CD14-positive monocyte (primary cell): ENCODE measurements around the gene ACLY. TPM values are rescaled to one million over a fixed set of nuclear protein-coding genes. Genes with fewer than 3 reads are reported as not detected.

Experiments
- DNase-seq, 3 donors: peaks; one replicate each; pipeline ENCODE4 v3.0.0-alpha.2; 2011 to 2022
- H2AFZ ChIP-seq: 2 replicates; pipeline ENCODE4 v1.6.0; 2012; ENCODE audit warnings: mild to moderate bottlenecking, low read depth, low read length, inconsistent platforms; ENCODE audit not compliant: insufficient read depth, poor library complexity, severe bottlenecking
- H3K27ac ChIP-seq, 2 donors: 1 replicate in 1 of 2; 2 replicates in 1 of 2; pipeline ENCODE4 v1.5.1; 2012 to 2013; ENCODE audit warnings: low read length in 2 of 2, control low read depth in 1 of 2, inconsistent platforms in 1 of 2, low read depth in 1 of 2, mild to moderate bottlenecking in 1 of 2
- H3K27me3 ChIP-seq, 2 donors: one replicate each; pipeline versions ENCODE4 v1.6.0 to v1.6.1; 2011 to 2013; ENCODE audit warnings: low read length in 2 of 2; ENCODE audit not compliant: control insufficient read depth in 2 of 2, insufficient read depth in 2 of 2
- H3K36me3 ChIP-seq, 2 donors: replicated peaks in 1 of 2; 1 replicate in 1 of 2; 2 replicates in 1 of 2; pipeline versions ENCODE4 v1.5.1 to v1.6.1; 2012 to 2013; ENCODE audit warnings: low read length in 2 of 2, control low read depth in 1 of 2, inconsistent platforms in 1 of 2, mild to moderate bottlenecking in 1 of 2; ENCODE audit not compliant: insufficient read depth in 2 of 2, control insufficient read depth in 1 of 2
- H3K4me1 ChIP-seq, 2 donors: 1 replicate in 1 of 2; 2 replicates in 1 of 2; pipeline versions ENCODE4 v1.5.1 to v1.6.1; 2012 to 2013; ENCODE audit warnings: low read length in 2 of 2, control low read depth in 1 of 2, inconsistent platforms in 1 of 2, mild to moderate bottlenecking in 1 of 2, moderate library complexity in 1 of 2; ENCODE audit not compliant: insufficient read depth in 2 of 2, control insufficient read depth in 1 of 2
- H3K4me2 ChIP-seq: replicated peaks from 2 replicates; pipeline ENCODE3; 2012; ENCODE audit warnings: low read length, moderate library complexity, mild to moderate bottlenecking; ENCODE audit not compliant: poor library complexity, severe bottlenecking; ENCODE audit errors: extremely low read depth
- H3K4me3 ChIP-seq, 3 experiments: fragments of 200-600 bp in 1 of 3; sonication (generic) in 1 of 3; replicated peaks in 1 of 3; 1 replicate in 2 of 3; 2 replicates in 1 of 3; pipeline ENCODE4 v1.5.1; 2011 to 2013; ENCODE audit warnings: low read length in 3 of 3, mild to moderate bottlenecking in 3 of 3, control low read depth in 2 of 3, low read depth in 2 of 3, inconsistent platforms in 1 of 3, moderate library complexity in 1 of 3
- H3K79me2 ChIP-seq: 2 replicates; pipeline ENCODE4 v1.6.0; 2012; ENCODE audit warnings: mild to moderate bottlenecking, control low read depth, inconsistent platforms, low read length, moderate library complexity; ENCODE audit not compliant: insufficient read depth
- H3K9ac ChIP-seq: 2 replicates; pipeline ENCODE4 v1.6.0; 2017; ENCODE audit warnings: low read length, mild to moderate bottlenecking; ENCODE audit not compliant: insufficient read depth, poor library complexity, severe bottlenecking
- H3K9me3 ChIP-seq, 2 donors: replicated peaks in 1 of 2; 1 replicate in 1 of 2; 2 replicates in 1 of 2; pipeline versions ENCODE4 v1.5.1 to v1.6.1; 2012 to 2013; ENCODE audit warnings: low read length in 2 of 2, control low read depth in 1 of 2; ENCODE audit not compliant: control insufficient read depth in 1 of 2, insufficient read depth in 1 of 2
- H4K20me1 ChIP-seq: 2 replicates; pipeline ENCODE4 v1.6.0; 2012; ENCODE audit warnings: mild to moderate bottlenecking, low read length, control low read depth, moderate library complexity; ENCODE audit not compliant: insufficient read depth
- H3K27ac Mint-ChIP-seq, 7 donors: one replicate each; pipeline ENCODE4 v1.8.0; 2020; ENCODE audit warnings: mild to moderate bottlenecking in 7 of 7, mixed read lengths in 7 of 7, moderate library complexity in 6 of 7, inconsistent platforms in 2 of 7
- H3K27me3 Mint-ChIP-seq, 3 donors: one replicate each; pipeline ENCODE4 v1.8.0; 2021 to 2022; ENCODE audit warnings: low read depth in 3 of 3, mild to moderate bottlenecking in 3 of 3, mixed read lengths in 3 of 3, moderate library complexity in 3 of 3, inconsistent platforms in 1 of 3
- H3K36me3 Mint-ChIP-seq, 2 donors: one replicate each; pipeline ENCODE4 v1.8.0; 2020; ENCODE audit warnings: mixed read lengths in 2 of 2, inconsistent platforms in 1 of 2, mild to moderate bottlenecking in 1 of 2
- H3K4me1 Mint-ChIP-seq: one replicate; pipeline ENCODE4 v1.8.0; 2020; ENCODE audit warnings: mild to moderate bottlenecking, mixed read lengths
- H3K4me3 Mint-ChIP-seq, 2 donors: one replicate each; pipeline ENCODE4 v1.8.0; 2020; ENCODE audit warnings: mild to moderate bottlenecking in 2 of 2, mixed read lengths in 2 of 2, moderate library complexity in 1 of 2
- H3K9me3 Mint-ChIP-seq, 7 donors: one replicate each; pipeline ENCODE4 v1.8.0; 2020 to 2022; ENCODE audit warnings: mixed read lengths in 7 of 7, mild to moderate bottlenecking in 6 of 7, moderate library complexity in 6 of 7, inconsistent platforms in 2 of 7
- CTCF ChIP-seq: fragments of 200-600 bp; IDR thresholded peaks from one replicate; pipeline ENCODE4 v1.8.0; 2022; ENCODE audit warnings: antibody characterized with exemption, mild to moderate bottlenecking
- WGBS: methylation state at CpG from one replicate; pipeline ENCODE4 v1.1.5; 2013; ENCODE audit warnings: missing lambda C conversion rate; ENCODE audit not compliant: insufficient coverage; 5-methylcytosine and 5-hydroxymethylcytosine counted together
- intact Hi-C, 2 donors: fragments of 100-400 bp; cut with micrococcal nuclease; formaldehyde crosslinking; loops; one replicate each; pipeline versions ENCODE4 v1.15.0 to v1.15.1; 2023
- polyA plus RNA-seq, 3 donors: library from polyadenylated mRNA; depleted of rRNA in 1 of 3; unstranded in 2 of 3; stranded (reverse) in 1 of 3; fragments of 300-500 nt in 2 of 3; fragments of >200 nt in 1 of 3; fragmentation: Illumina TruSeq in 2 of 3; gene quantifications; 1 replicate in 2 of 3; 2 replicates in 1 of 3; pipeline ENCODE4 v1.2.3, GENCODE V29; 2012 to 2021

The ACLY gene
- polyA plus RNA-seq, 3 donors, result 41.0 to 48.3 (median 45.1) TPM

GRCh38 chr17:41825175-41825845 is 93.4 kb downstream of the ACLY start:
- H4K20me1 ChIP-seq, result no peaks in the 10 kb centered on the region
- peaks cover 0 to 3% (median 1%) of the 10 kb centered on the region in 3 donors for H3K27me3 Mint-ChIP-seq
- no peak overlapping the region for H3K4me3 Mint-ChIP-seq
- no peaks in the 10 kb centered on the region for H3K4me1 Mint-ChIP-seq
- H3K36me3 Mint-ChIP-seq, result peaks cover 5 to 8% of the 10 kb centered on the region in 2 donors
- no peaks in the 10 kb centered on the region for H3K4me1 ChIP-seq
- H3K36me3 ChIP-seq, result peaks cover 6 to 9% of the 10 kb centered on the region in 2 donors
- H3K27me3 ChIP-seq, result no peaks in the 10 kb centered on the region
- H2AFZ ChIP-seq, result no peak overlapping the region
- H3K4me3 ChIP-seq, result no peak overlapping the region
- 97% methylated on average over 19 of the region's 19 CpGs for WGBS
- peaks cover 0 to 2% (median 0%) of the 10 kb centered on the region in 7 donors for H3K9me3 Mint-ChIP-seq
- TF ChIP-seq CTCF, result no peak
- no peak overlapping the region for H3K27ac ChIP-seq
- H3K4me2 ChIP-seq, result no peak overlapping the region
- no peak for DNase-seq
- no peaks in the 10 kb centered on the region for H3K9me3 ChIP-seq
- intact Hi-C loops, result no loop called here
- no peak overlapping the region for H3K27ac Mint-ChIP-seq
- no peaks in the 10 kb centered on the region for H3K79me2 ChIP-seq
- H3K9ac ChIP-seq, result no peak overlapping the region

- intact Hi-C loops, result no loop called here
- WGBS, result 93% methylated on average over 3 of the region's 7 CpGs
- no peaks in the 10 kb centered on the region for H3K79me2 ChIP-seq
- no peak overlapping the region for H3K27ac Mint-ChIP-seq
- H3K4me1 Mint-ChIP-seq, result no peaks in the 10 kb centered on the region
- H3K4me2 ChIP-seq, result no peak overlapping the region
- no peak overlapping the region for H3K27ac ChIP-seq
- H3K4me1 ChIP-seq, result no peaks in the 10 kb centered on the region
- no peak for DNase-seq
- H3K9ac ChIP-seq, result no peak overlapping the region
- H2AFZ ChIP-seq, result no peak overlapping the region
- no peaks in the 10 kb centered on the region for H3K27me3 ChIP-seq
- H3K4me3 ChIP-seq, result no peak overlapping the region
- no peaks in the 10 kb centered on the region for H4K20me1 ChIP-seq
- TF ChIP-seq CTCF, result no peak
- peaks cover 0 to 6% (median 1%) of the 10 kb centered on the region in 3 donors for H3K27me3 Mint-ChIP-seq
- no peaks in the 10 kb centered on the region for H3K9me3 ChIP-seq
- H3K36me3 ChIP-seq, result peaks cover 0 to 4% of the 10 kb centered on the region in 2 donors
- peaks cover 0 to 2% (median 0%) of the 10 kb centered on the region in 7 donors for H3K9me3 Mint-ChIP-seq
- H3K4me3 Mint-ChIP-seq, result no peak overlapping the region
- H3K36me3 Mint-ChIP-seq, result peaks cover 2 to 4% of the 10 kb centered on the region in 2 donors
Observed at GRCh38 chr17:41824086-41824485, 94.7 kb downstream of the ACLY start.
